Heart left ventricle (tissue), 13 donors: ENCODE data around the gene S100A13.
"Not testable (repeated sequence)": the region's sequence is repeated elsewhere in the genome, so short reads cannot be mapped to it uniquely, and the experiment has no call there.

Source experiments
- CTCF ChIP-seq, 12 donors: fragments of 200-600 bp; sonication (generic) in 4 of 12; IDR thresholded peaks; one replicate each; pipeline versions ENCODE4 v1.5.0 to v1.8.0; 2018 to 2022; ENCODE audit warnings: antibody characterized with exemption in 12 of 12, mild to moderate bottlenecking in 5 of 12
- POLR2A ChIP-seq, 2 donors: fragments of 450-650 bp; IDR thresholded peaks; one replicate each; pipeline ENCODE4 v1.6.1; 2017; ENCODE audit warnings: antibody characterized with exemption in 2 of 2, mild to moderate bottlenecking in 2 of 2, moderate library complexity in 2 of 2
- donor health status: ischemic (EF 13 %, LVEDD 7.1; RV severe dilation, severe dysfunction).
- donor health status: DM: no; HTN: yes; CAD: no.
- donor health status: DM: no; HTN: no; CAD: no.
- donor health status: ischemic (EF 25% LVEDD 6.9; RV normal size, moderate dysfunction).
- donor health status: ischemic (EF 25% LVEDD 5.7; RV mildly dilated, moderate dysfunction).
- donor health status: ischemic (EF 35%, LVEDD 5.7; RV mildly dilated, moderate dysfunction).
- donor health status: nonischemic (EF 11% LVEDD 7.7; RV severe dilation, severe dysfunction).
- donor health status: DM: yes; HTN: yes; CAD: no.
- donor health status: PGD.
- donor health status: ischemic (EF 29% LVEDD 5.4; RV normal size, mild dysfunction).
- donor health status: nonischemic (EF 23%, LVEDD 6.1; RV moderate dilation, normal function).

- not testable (repeated sequence) for TF ChIP-seq CTCF, POLR2A (IDR thresholded peaks at IDR 0.05)
These were observed 43.8 kb downstream of the S100A13 start for GRCh38 chr1:153583514-153583913.
